OCI-LY7 (cell line): ENCODE measurements around the gene GFER.

Experiments used
- EZH2phosphoT487 ChIP-seq: fragments of 200-600 bp; sonication (generic); IDR thresholded peaks from 2 replicates; pipeline ENCODE4 v1.6.1; 2018; ENCODE audit warnings: low read depth, borderline replicate concordance, mild to moderate bottlenecking, mixed run types, antibody characterized with exemption, low read length, moderate library complexity, mixed read lengths
- TF ChIP-seq, protein P1 (sequence below): fragments of 200-600 bp; sonication (generic); conservative IDR thresholded peaks from 2 replicates; pipeline ENCODE4 v1.5.1; 2014; ENCODE audit warnings: mild to moderate bottlenecking, antibody characterized with exemption, low read length, moderate library complexity, mixed read lengths

DNA sequence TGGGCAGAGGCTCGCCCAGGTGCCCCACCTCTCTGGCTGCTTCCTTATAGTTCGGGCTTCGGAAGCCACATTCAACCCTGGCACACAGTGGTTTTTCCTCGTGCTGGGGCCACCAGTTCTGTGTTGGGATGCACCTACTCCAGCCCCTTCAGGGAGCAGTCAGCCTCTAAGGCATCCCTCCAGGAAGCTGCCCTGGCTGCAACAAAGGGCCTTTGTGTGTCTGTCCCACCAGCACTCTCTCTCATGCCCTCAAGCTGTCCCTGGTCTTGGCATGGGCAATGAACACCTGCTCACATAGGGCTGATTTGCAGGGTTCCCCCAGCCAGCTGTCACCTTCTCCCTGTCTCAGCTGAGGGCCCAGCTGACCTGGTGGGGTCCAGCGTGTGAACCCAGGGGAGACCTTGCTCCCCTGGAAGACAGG, 2.0 kb upstream of the GFER start:
- TF ChIP-seq, protein P1, sequence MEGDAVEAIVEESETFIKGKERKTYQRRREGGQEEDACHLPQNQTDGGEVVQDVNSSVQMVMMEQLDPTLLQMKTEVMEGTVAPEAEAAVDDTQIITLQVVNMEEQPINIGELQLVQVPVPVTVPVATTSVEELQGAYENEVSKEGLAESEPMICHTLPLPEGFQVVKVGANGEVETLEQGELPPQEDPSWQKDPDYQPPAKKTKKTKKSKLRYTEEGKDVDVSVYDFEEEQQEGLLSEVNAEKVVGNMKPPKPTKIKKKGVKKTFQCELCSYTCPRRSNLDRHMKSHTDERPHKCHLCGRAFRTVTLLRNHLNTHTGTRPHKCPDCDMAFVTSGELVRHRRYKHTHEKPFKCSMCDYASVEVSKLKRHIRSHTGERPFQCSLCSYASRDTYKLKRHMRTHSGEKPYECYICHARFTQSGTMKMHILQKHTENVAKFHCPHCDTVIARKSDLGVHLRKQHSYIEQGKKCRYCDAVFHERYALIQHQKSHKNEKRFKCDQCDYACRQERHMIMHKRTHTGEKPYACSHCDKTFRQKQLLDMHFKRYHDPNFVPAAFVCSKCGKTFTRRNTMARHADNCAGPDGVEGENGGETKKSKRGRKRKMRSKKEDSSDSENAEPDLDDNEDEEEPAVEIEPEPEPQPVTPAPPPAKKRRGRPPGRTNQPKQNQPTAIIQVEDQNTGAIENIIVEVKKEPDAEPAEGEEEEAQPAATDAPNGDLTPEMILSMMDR, result no peak
- TF ChIP-seq EZH2phosphoT487, result no peak
